Rectal smooth muscle tissue (tissue), 1 donor: ENCODE measurements around the gene MAGEB17.

Experiments used
- H3K27ac ChIP-seq: one replicate; pipeline ENCODE4 v1.7.0; 2013; ENCODE audit warnings: low read depth, low read length, inconsistent platforms
- H3K27me3 ChIP-seq: one replicate; pipeline ENCODE4 v1.7.0; 2013; ENCODE audit warnings: low read length; ENCODE audit not compliant: control insufficient read depth, insufficient read depth
- H3K36me3 ChIP-seq: one replicate; pipeline ENCODE4 v1.7.0; 2013; ENCODE audit warnings: low read length; ENCODE audit not compliant: control insufficient read depth, insufficient read depth
- H3K4me1 ChIP-seq: one replicate; pipeline ENCODE4 v1.7.0; 2013; ENCODE audit warnings: low read length; ENCODE audit not compliant: control insufficient read depth, insufficient read depth
- H3K4me3 ChIP-seq: one replicate; pipeline ENCODE4 v1.7.0; 2013; ENCODE audit warnings: low read length
- H3K9ac ChIP-seq: one replicate; pipeline ENCODE4 v1.7.0; 2013; ENCODE audit warnings: low read length

Gene MAGEB17

GRCh38 chrX:16196829-16197228 lies 29.5 kb downstream of the MAGEB17 start:
- H3K4me3 ChIP-seq, result no peak overlapping the region
- no peak overlapping the region for H3K27ac ChIP-seq
- no peaks in the 10 kb centered on the region for H3K27me3 ChIP-seq
- no peak overlapping the region for H3K9ac ChIP-seq
- H3K36me3 ChIP-seq, result no peaks in the 10 kb centered on the region
- H3K4me1 ChIP-seq, result no peaks in the 10 kb centered on the region

- Histone ChIP-seq H3K9ac (no peak overlapping the region), H3K4me1 (no peaks in the 10 kb centered on the region), H3K27me3 (no peaks in the 10 kb centered on the region), H3K36me3 (no peaks in the 10 kb centered on the region), H3K4me3 (no peak overlapping the region), H3K27ac (no peak overlapping the region)
These were observed 32.1 kb downstream of the MAGEB17 start for GRCh38 chrX:16199343-16199742.

DNA sequence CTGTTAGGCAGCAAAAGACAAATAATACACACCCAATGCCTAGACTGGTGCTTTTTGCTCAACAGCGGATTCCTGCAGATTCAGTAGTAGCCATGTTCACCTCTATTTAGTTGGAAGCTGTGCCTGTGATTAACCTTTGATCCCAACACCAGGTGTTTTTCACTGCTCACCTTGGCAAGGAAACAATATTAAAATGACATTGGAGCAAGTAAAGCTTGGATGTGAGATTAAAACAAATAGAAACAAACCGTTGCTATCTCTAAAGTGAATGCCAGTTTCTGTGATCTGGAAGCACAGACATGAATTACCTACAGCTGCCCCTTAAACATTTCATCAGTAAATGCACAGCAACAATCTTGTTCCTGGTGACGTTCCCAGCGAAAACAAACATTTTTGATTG lies 35.7 kb downstream of the MAGEB17 start:
- H3K4me1 ChIP-seq, result no peaks in the 10 kb centered on the region

GRCh38 chrX:16204538-16204937 lies 37.3 kb downstream of the MAGEB17 start:
- no peak overlapping the region for H3K27ac ChIP-seq
- no peak overlapping the region for H3K4me3 ChIP-seq
- H3K27me3 ChIP-seq, result no peaks in the 10 kb centered on the region
- no peaks in the 10 kb centered on the region for H3K4me1 ChIP-seq
- H3K36me3 ChIP-seq, result no peaks in the 10 kb centered on the region
- no peak overlapping the region for H3K9ac ChIP-seq

More for the DNA sequence above, 35.7 kb downstream of the MAGEB17 start:
- no peaks in the 10 kb centered on the region for H3K36me3 ChIP-seq
- no peak overlapping the region for H3K27ac ChIP-seq
- H3K9ac ChIP-seq, result no peak overlapping the region
- H3K4me3 ChIP-seq, result no peak overlapping the region
- H3K27me3 ChIP-seq, result no peaks in the 10 kb centered on the region

GRCh38 chrX:16205840-16206239 lies 38.6 kb downstream of the MAGEB17 start:
- H3K4me1 ChIP-seq, result no peaks in the 10 kb centered on the region
- no peaks in the 10 kb centered on the region for H3K36me3 ChIP-seq
- H3K27me3 ChIP-seq, result no peaks in the 10 kb centered on the region
- no peak overlapping the region for H3K27ac ChIP-seq
- H3K9ac ChIP-seq, result no peak overlapping the region
- H3K4me3 ChIP-seq, result no peak overlapping the region

DNA sequence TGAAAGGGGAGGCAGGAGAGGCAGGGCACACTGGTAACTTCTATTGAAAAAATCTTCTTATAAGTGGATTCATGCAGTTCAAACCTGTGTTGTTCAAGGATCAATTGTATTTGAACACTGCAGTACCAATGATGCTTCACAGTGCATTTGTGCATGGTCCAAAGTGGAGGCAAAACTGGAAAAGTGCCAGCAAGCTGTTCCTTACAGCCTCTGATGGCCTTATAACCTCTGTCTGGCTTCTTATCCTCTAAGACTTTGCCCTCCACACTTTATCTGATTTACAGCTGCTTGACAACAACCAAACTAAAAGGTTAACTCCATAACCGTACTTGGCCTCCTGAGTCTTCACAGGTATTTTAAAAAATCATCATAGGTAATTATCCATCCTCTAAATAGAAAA lies 40.4 kb downstream of the MAGEB17 start:
- Histone ChIP-seq H3K27ac (no peak overlapping the region), H3K4me3 (no peak overlapping the region), H3K4me1 (no peaks in the 10 kb centered on the region), H3K36me3 (no peaks in the 10 kb centered on the region), H3K9ac (no peak overlapping the region), H3K27me3 (no peaks in the 10 kb centered on the region)

GRCh38 chrX:16208601-16209000 lies 41.3 kb downstream of the MAGEB17 start:
- Histone ChIP-seq H3K27ac (no peak overlapping the region), H3K27me3 (no peaks in the 10 kb centered on the region), H3K36me3 (no peaks in the 10 kb centered on the region), H3K4me3 (no peak overlapping the region), H3K9ac (no peak overlapping the region), H3K4me1 (no peaks in the 10 kb centered on the region)

- Histone ChIP-seq H3K9ac (no peak overlapping the region), H3K4me1 (no peaks in the 10 kb centered on the region), H3K36me3 (no peaks in the 10 kb centered on the region), H3K4me3 (no peak overlapping the region), H3K27ac (no peak overlapping the region), H3K27me3 (no peaks in the 10 kb centered on the region)
These were observed 42.8 kb downstream of the MAGEB17 start for GRCh38 chrX:16210061-16210460.

- H3K4me1 ChIP-seq, result no peaks in the 10 kb centered on the region
- H3K4me3 ChIP-seq, result no peak overlapping the region
- H3K36me3 ChIP-seq, result no peaks in the 10 kb centered on the region
- H3K27me3 ChIP-seq, result no peaks in the 10 kb centered on the region
- no peak overlapping the region for H3K27ac ChIP-seq
- no peak overlapping the region for H3K9ac ChIP-seq
These were observed 44.7 kb downstream of the MAGEB17 start for GRCh38 chrX:16212024-16212423.

DNA sequence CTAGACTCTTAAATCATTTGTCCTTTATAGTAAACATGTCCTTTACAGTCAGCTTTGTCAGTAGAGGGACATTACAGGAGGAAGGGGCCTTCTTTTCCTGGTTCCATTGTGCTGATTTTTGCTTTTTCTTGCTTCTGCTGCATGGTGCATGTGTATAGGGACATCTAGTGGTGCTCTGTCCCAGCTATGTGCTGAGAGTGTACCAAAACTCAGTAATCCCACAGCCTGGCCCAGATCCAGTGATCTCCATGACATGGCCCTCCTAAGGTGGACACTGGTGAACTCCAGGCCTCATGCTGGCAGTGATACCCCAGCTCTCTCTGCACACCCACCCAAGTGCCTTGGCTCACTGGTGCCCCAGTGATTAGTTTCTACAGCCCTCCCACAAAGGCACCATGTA lies 45.2 kb downstream of the MAGEB17 start:
- no peak overlapping the region for H3K27ac ChIP-seq
- H3K36me3 ChIP-seq, result no peaks in the 10 kb centered on the region
- H3K27me3 ChIP-seq, result no peaks in the 10 kb centered on the region
- H3K4me3 ChIP-seq, result no peak overlapping the region
- no peak overlapping the region for H3K9ac ChIP-seq
- H3K4me1 ChIP-seq, result no peaks in the 10 kb centered on the region

DNA sequence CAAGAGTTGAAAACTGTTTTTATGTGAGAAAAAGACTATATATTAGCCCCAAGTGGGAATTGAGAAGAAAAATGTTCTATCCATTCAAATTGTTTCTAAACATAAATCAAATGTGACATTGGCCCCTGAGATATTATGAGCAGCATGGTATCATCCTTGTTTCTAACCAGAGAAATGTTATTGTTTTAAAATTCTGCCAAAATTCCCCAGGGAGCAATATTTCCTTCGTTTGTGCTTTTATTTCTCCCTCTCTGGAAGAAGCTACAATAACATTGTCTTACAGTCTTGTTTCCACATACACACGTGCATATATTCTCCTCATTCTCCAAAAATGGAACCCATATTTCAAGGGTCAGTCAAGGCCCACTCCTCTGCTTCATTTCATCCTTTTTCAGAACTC lies 46.7 kb downstream of the MAGEB17 start:
- Histone ChIP-seq H3K4me1 (no peaks in the 10 kb centered on the region), H3K27ac (no peak overlapping the region), H3K9ac (no peak overlapping the region), H3K36me3 (no peaks in the 10 kb centered on the region), H3K27me3 (no peaks in the 10 kb centered on the region), H3K4me3 (no peak overlapping the region)

DNA sequence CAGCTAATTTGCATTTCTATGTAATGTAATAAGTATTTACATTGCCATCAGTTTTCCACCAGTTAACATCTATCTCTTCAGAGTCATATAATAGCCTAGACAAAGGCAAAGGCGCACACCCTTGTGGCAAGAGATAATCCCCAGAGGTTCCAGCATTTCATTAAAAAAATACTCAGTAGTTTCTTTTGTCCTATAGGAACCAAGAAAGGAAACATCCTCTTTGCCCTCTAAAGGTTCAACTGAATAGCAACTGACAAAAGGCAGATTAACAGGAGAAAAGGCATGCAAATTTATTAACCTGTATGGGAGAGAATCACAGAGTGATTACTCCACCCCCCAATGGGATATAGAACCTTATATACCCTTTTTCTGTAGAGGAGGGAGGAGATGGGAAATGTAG lies 48.4 kb downstream of the MAGEB17 start:
- H3K27ac ChIP-seq, result no peak overlapping the region
- no peak overlapping the region for H3K4me3 ChIP-seq
- H3K27me3 ChIP-seq, result no peaks in the 10 kb centered on the region
- H3K36me3 ChIP-seq, result no peaks in the 10 kb centered on the region
- H3K9ac ChIP-seq, result no peak overlapping the region
- H3K4me1 ChIP-seq, result no peaks in the 10 kb centered on the region
